Skin epidermis (tissue), 12 donors: Measurements from ENCODE around the gene CARS1.

Source experiments
- H3K27ac ChIP-seq, 21 experiments: fragments of 200-600 bp; sonication (generic) in 11 of 21; one replicate each; pipeline ENCODE4 v1.5.0; 2020; ENCODE audit warnings: mild to moderate bottlenecking in 3 of 21, inconsistent platforms in 2 of 21, moderate library complexity in 2 of 21
- H3K4me3 ChIP-seq, 7 experiments: fragments of 200-600 bp; sonication (generic) in 2 of 7; one replicate each; pipeline ENCODE4 v1.5.0; 2020; ENCODE audit warnings: inconsistent platforms in 2 of 7, mild to moderate bottlenecking in 2 of 7, moderate library complexity in 1 of 7

Gene CARS1

GRCh38 chr11:3044915-3045314 lies 12.3 kb downstream of the CARS1 start:
- Histone ChIP-seq H3K4me3 (no peak overlapping the region), H3K27ac (peak overlapping the region in 1 of 21 experiments; percentile 69)

GRCh38 chr11:3044004-3044403 lies 13.2 kb downstream of the CARS1 start:
- no peak overlapping the region for H3K4me3 ChIP-seq
- peak overlapping the region in 11 of 21 experiments; percentile 4 to 75 (median 51) for H3K27ac ChIP-seq

- Histone ChIP-seq H3K27ac (peak overlapping the region in 12 of 21 experiments; percentile 15 to 75 (median 51)), H3K4me3 (no peak overlapping the region)
Observed at GRCh38 chr11:3043315-3043871, 13.8 kb downstream of the CARS1 start.

GRCh38 chr11:3042496-3043314 lies 14.5 kb downstream of the CARS1 start:
- Histone ChIP-seq H3K4me3 (no peak overlapping the region), H3K27ac (peak overlapping the region in 12 of 21 experiments; percentile 6 to 75 (median 51))

- no peak overlapping the region for H3K4me3 ChIP-seq
Observed at GRCh38 chr11:3041699-3042441, 15.4 kb downstream of the CARS1 start.

GRCh38 chr11:3040881-3041280 lies 16.3 kb downstream of the CARS1 start:
- H3K4me3 ChIP-seq, result no peak overlapping the region
- H3K27ac ChIP-seq, result no peak overlapping the region

More at GRCh38 chr11:3041699-3042441, 15.4 kb downstream of the CARS1 start:
- peak overlapping the region in 4 of 21 experiments; percentile 8 to 73 (median 41) for H3K27ac ChIP-seq

GRCh38 chr11:3037945-3038271 lies 19.3 kb downstream of the CARS1 start:
- no peak overlapping the region for H3K4me3 ChIP-seq
- peak overlapping the region in 4 of 21 experiments; percentile 4 to 63 (median 26) for H3K27ac ChIP-seq

- Histone ChIP-seq H3K4me3 (no peak overlapping the region), H3K27ac (peak overlapping the region in 10 of 21 experiments; percentile 4 to 63 (median 14))
Observed at GRCh38 chr11:3037040-3037944, 19.9 kb downstream of the CARS1 start.

- Histone ChIP-seq H3K27ac (peak overlapping the region in 3 of 21 experiments; percentile 5 to 8 (median 7)), H3K4me3 (no peak overlapping the region)
Observed at GRCh38 chr11:3036419-3036818, 20.8 kb downstream of the CARS1 start.

- no peak overlapping the region for H3K27ac ChIP-seq
- H3K4me3 ChIP-seq, result no peak overlapping the region
Observed at GRCh38 chr11:3035333-3035732, 21.9 kb downstream of the CARS1 start.

- Histone ChIP-seq H3K4me3 (no peak overlapping the region), H3K27ac (peak overlapping the region in 2 of 21 experiments; percentile 5 to 8)
Observed at GRCh38 chr11:3030289-3031070, 26.7 kb downstream of the CARS1 start.

- Histone ChIP-seq H3K4me3 (no peak overlapping the region), H3K27ac (no peak overlapping the region)
Observed at GRCh38 chr11:3028813-3029212, 28.4 kb downstream of the CARS1 start.

- no peak overlapping the region for H3K4me3 ChIP-seq
Observed at GRCh38 chr11:3026803-3027202, 30.4 kb downstream of the CARS1 start.

GRCh38 chr11:3022982-3023381 lies 34.2 kb downstream of the CARS1 start:
- Histone ChIP-seq H3K4me3 (no peak overlapping the region), H3K27ac (peak overlapping the region in 11 of 21 experiments; percentile 5 to 67 (median 49))

More at GRCh38 chr11:3026803-3027202, 30.4 kb downstream of the CARS1 start:
- H3K27ac ChIP-seq, result no peak overlapping the region

GRCh38 chr11:3022300-3022967 lies 34.8 kb downstream of the CARS1 start:
- peak overlapping the region in 11 of 21 experiments; percentile 5 to 67 (median 49) for H3K27ac ChIP-seq
- no peak overlapping the region for H3K4me3 ChIP-seq

- Histone ChIP-seq H3K27ac (no peak overlapping the region), H3K4me3 (no peak overlapping the region)
Observed at GRCh38 chr11:3021125-3021524, 36.1 kb downstream of the CARS1 start.

- Histone ChIP-seq H3K27ac (no peak overlapping the region), H3K4me3 (no peak overlapping the region)
Observed at GRCh38 chr11:3020011-3020410, 37.2 kb downstream of the CARS1 start.

- Histone ChIP-seq H3K27ac (peak overlapping the region in 1 of 21 experiments; percentile 36), H3K4me3 (no peak overlapping the region)
Observed at GRCh38 chr11:3018596-3018995, 38.6 kb downstream of the CARS1 start.
